Lower leg skin (tissue), 3 donors: ENCODE data around the gene VEZF1.

Experiments used
- CTCF ChIP-seq, 3 donors: fragments of 450-650 bp; IDR thresholded peaks; one replicate each; pipeline ENCODE4 v1.5.1; 2016; ENCODE audit warnings: antibody characterized with exemption in 3 of 3, mild to moderate bottlenecking in 3 of 3, moderate library complexity in 2 of 3
- POLR2A ChIP-seq, 2 donors: fragments of 450-650 bp; IDR thresholded peaks; one replicate each; pipeline ENCODE4 v1.6.1; 2016 to 2017; ENCODE audit warnings: antibody characterized with exemption in 2 of 2, mild to moderate bottlenecking in 1 of 2, moderate library complexity in 1 of 2

- TF ChIP-seq CTCF (IDR thresholded peaks at IDR 0.05) (no peak), POLR2A (IDR thresholded peaks at IDR 0.05) (no peak)
Measured at GRCh38 chr17:57938061-57938502, 50.0 kb downstream of the VEZF1 start.
